Measurements from ENCODE around the gene HYAL3.

- TF ChIP-seq, protein P1, sequence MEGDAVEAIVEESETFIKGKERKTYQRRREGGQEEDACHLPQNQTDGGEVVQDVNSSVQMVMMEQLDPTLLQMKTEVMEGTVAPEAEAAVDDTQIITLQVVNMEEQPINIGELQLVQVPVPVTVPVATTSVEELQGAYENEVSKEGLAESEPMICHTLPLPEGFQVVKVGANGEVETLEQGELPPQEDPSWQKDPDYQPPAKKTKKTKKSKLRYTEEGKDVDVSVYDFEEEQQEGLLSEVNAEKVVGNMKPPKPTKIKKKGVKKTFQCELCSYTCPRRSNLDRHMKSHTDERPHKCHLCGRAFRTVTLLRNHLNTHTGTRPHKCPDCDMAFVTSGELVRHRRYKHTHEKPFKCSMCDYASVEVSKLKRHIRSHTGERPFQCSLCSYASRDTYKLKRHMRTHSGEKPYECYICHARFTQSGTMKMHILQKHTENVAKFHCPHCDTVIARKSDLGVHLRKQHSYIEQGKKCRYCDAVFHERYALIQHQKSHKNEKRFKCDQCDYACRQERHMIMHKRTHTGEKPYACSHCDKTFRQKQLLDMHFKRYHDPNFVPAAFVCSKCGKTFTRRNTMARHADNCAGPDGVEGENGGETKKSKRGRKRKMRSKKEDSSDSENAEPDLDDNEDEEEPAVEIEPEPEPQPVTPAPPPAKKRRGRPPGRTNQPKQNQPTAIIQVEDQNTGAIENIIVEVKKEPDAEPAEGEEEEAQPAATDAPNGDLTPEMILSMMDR (IDR thresholded peaks at IDR 0.05; ENCODE audit: control extremely low read depth in 1 of 3, insufficient read depth in 1 of 3, low read depth in 1 of 3, low read length in 3 of 3) = no peak
- TF ChIP-seq PHF8 (conservative IDR thresholded peaks at IDR 0.05; ENCODE audit: low read depth, low read length) (no peak), RFX5 (IDR thresholded peaks at IDR 0.05; ENCODE audit: borderline replicate concordance, low read depth, low read length) (no peak), SUZ12 (IDR thresholded peaks at IDR 0.05; ENCODE audit: low read length) (no peak), RBBP5 (IDR thresholded peaks at IDR 0.05; ENCODE audit: borderline replicate concordance, low read depth, low read length) (no peak), EGR1 (IDR thresholded peaks at IDR 0.05; ENCODE audit: borderline replicate concordance, low read depth, low read length) (no peak), POLR2A (IDR thresholded peaks at IDR 0.05; ENCODE audit: control extremely low read depth in 1 of 2, low read depth in 2 of 2, low read length in 2 of 2) (no peak), CEBPB (IDR thresholded peaks at IDR 0.05; ENCODE audit: low read depth, low read length) (no peak), MAX (IDR thresholded peaks at IDR 0.05) (no peak), RAD21 (IDR thresholded peaks at IDR 0.05 in 1 of 2, conservative IDR thresholded peaks at IDR 0.05 in 1 of 2; ENCODE audit: low read depth in 2 of 2, low read length in 2 of 2) (no peak), POLR2AphosphoS5 (IDR thresholded peaks at IDR 0.05; ENCODE audit: low read depth, low read length) (no peak), FOSL1 (IDR thresholded peaks at IDR 0.05; ENCODE audit: insufficient read depth, low read depth, low read length) (no peak)
Measured at GRCh38 chr3:50299929-50300680, 900 bp upstream of the HYAL3 start.

All from H1 (cell line).